Fibroblast of the aortic adventitia (primary cell): ENCODE measurements around the gene ELK4. TPM values are rescaled to one million over a fixed set of nuclear protein-coding genes. Genes with fewer than 3 reads are reported as not detected.

Experiments used
- DNase-seq: peaks from one replicate; pipeline ENCODE4 v3.0.0-alpha.2; 2010; ENCODE audit warnings: low read depth
- H3K4me3 ChIP-seq: 2 replicates; pipeline ENCODE4 v1.5.1; 2011; ENCODE audit warnings: low read depth, mild to moderate bottlenecking, control low read depth, low read length, moderate library complexity
- total RNA-seq: library from RNA; depleted of rRNA; stranded (reverse); fragments of >200 nt; gene quantifications from 2 replicates; pipeline ENCODE4 v1.2.3, GENCODE V29; 2012; ENCODE audit warnings: low replicate concordance
- TF ChIP-seq, protein P1 (sequence below): IDR thresholded peaks from 2 replicates; pipeline ENCODE4 v1.5.1; 2011; ENCODE audit warnings: mild to moderate bottlenecking, low read length, control low read depth, inconsistent platforms; ENCODE audit not compliant: insufficient read depth

The ELK4 gene
- total RNA-seq, 1 donor = 40.9 TPM

DNA sequence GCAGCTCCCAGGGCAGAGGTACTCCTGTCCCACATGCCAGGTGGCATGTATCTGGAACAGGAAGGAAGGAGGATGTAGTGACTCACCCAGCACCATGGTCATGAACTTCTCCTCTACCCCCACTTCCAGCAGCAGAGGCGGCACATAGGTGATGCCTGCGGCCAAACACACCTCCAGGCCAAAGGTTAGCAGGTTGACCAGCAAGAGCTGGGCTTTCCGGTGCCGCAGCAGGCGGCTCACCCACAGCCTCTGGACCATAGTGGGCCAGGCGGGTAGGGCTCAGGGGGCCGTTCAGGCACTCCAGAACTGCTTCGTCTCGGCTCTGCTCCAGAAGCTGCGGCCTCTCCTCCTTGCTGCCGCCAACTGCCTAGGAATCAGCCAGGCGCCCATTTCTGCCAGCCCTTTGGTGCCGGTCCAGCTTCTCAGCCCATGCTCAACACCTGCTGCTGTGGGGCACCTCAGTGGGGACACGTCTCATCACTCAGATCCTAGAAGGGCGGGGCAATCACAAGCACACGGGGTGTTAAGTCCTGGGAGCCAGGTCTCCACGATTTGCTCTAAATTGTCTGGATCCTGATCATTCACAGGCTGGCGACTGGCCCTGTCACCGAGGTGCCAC lies 32.7 kb upstream of the ELK4 start:
- no peak overlapping the region for H3K4me3 ChIP-seq
- TF ChIP-seq, protein P1, sequence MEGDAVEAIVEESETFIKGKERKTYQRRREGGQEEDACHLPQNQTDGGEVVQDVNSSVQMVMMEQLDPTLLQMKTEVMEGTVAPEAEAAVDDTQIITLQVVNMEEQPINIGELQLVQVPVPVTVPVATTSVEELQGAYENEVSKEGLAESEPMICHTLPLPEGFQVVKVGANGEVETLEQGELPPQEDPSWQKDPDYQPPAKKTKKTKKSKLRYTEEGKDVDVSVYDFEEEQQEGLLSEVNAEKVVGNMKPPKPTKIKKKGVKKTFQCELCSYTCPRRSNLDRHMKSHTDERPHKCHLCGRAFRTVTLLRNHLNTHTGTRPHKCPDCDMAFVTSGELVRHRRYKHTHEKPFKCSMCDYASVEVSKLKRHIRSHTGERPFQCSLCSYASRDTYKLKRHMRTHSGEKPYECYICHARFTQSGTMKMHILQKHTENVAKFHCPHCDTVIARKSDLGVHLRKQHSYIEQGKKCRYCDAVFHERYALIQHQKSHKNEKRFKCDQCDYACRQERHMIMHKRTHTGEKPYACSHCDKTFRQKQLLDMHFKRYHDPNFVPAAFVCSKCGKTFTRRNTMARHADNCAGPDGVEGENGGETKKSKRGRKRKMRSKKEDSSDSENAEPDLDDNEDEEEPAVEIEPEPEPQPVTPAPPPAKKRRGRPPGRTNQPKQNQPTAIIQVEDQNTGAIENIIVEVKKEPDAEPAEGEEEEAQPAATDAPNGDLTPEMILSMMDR = no peak
- DNase-seq = no peak

GRCh38 chr1:205663286-205663936 lies 31.6 kb upstream of the ELK4 start:
- no peak for DNase-seq
- TF ChIP-seq, protein P1 = no peak
- H3K4me3 ChIP-seq = no peak overlapping the region

DNA sequence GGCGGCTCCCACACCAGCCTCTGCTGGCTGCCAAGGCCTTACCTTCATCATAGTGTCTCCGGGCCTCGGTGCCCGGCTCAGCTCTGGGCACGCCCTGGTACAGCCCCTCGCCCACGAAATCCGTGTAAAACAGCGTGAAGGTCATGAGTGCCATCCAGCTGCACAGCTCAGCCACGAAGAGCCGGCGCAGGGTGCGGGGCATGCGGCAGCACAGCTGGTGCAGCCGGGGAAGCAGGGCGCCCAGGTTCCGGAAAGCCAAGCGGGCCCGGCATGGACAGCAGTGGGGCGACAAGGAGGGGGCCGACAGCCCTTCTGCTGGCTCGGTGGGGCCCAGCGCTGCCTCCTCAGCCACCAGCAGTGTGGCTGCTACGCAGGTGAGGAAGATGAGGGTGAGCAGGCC lies 31.0 kb upstream of the ELK4 start:
- DNase-seq = no peak
- no peak overlapping the region for H3K4me3 ChIP-seq
- TF ChIP-seq, protein P1 = no peak

GRCh38 chr1:205662135-205662738 lies 30.4 kb upstream of the ELK4 start:
- TF ChIP-seq, protein P1 = no peak
- DNase-seq = no peak
- no peak overlapping the region for H3K4me3 ChIP-seq

- TF ChIP-seq, protein P1 = no peak
- no peak for DNase-seq
- no peak overlapping the region for H3K4me3 ChIP-seq
These were observed 29.8 kb upstream of the ELK4 start for GRCh38 chr1:205661429-205662134.

- TF ChIP-seq, protein P1 = no peak
- no peak for DNase-seq
- H3K4me3 ChIP-seq = no peak overlapping the region
These were observed 28.6 kb upstream of the ELK4 start for GRCh38 chr1:205660361-205660760.
